ENCODE data around the gene F11R. TPM values are rescaled to one million over a fixed set of nuclear protein-coding genes. Genes with fewer than 3 reads are reported as not detected.

F11R gene
- total and polyA plus RNA-seq, 9 donors, result 14.8 to 68.5 (median 34.9) TPM

DNA sequence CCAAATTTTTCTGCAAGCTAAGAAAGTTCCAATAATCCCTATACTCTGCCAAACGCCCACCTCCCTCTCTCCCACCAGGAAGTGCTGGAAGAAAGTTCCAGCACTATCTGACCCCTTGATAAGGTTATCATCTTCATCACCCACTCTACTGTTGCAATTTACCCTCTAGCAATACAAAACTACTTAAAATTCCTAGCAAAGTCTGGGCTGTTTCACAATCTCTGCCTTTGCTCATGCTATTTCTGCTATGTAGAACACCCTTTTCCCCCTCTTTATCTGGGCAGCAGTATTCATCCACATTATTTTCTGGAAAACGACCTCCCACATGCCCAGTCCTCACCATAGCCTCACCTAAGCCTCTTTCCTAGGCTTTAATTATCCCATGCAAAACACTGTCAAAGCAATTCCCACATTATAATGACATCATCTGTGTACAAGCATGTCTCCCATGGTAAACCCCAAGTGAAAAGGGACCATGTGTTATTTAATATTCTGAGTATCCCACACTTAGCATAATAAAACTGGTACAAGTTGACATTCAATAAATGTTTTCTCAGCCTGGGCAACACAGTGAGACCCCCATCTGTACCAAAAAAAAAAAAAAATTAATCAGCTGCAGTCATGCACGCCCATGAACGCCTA, 12.0 kb downstream of the F11R start:
- WGBS, 3 donors, result 65 to 66% (median 65%) methylated on average over 4 of the region's 4 CpGs
- DNase-seq, result no peak
- intact Hi-C loops (cut with DNase I), result no loop called here

DNA sequence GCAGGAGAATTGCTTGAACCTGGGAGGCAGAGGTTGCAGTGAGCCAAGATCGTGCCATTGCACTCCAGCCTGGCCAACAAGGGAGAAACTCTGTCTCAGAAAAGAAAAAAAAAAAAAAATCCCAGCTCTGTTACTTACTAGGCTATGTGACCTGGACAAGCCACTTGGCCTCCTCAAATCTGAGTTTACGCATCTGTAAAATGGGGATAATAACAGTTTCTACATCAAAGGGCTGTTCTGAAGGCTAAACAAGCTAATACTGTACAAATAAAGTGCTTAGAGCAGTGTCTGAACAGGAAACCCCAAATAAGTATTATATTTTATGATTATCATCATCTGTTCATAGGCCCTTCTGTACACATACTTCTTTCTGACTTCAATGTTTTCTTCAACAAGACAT, 13.6 kb downstream of the F11R start:
- TF ChIP-seq, protein P1, sequence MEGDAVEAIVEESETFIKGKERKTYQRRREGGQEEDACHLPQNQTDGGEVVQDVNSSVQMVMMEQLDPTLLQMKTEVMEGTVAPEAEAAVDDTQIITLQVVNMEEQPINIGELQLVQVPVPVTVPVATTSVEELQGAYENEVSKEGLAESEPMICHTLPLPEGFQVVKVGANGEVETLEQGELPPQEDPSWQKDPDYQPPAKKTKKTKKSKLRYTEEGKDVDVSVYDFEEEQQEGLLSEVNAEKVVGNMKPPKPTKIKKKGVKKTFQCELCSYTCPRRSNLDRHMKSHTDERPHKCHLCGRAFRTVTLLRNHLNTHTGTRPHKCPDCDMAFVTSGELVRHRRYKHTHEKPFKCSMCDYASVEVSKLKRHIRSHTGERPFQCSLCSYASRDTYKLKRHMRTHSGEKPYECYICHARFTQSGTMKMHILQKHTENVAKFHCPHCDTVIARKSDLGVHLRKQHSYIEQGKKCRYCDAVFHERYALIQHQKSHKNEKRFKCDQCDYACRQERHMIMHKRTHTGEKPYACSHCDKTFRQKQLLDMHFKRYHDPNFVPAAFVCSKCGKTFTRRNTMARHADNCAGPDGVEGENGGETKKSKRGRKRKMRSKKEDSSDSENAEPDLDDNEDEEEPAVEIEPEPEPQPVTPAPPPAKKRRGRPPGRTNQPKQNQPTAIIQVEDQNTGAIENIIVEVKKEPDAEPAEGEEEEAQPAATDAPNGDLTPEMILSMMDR (IDR thresholded peaks at IDR 0.05), result no peak
- TF ChIP-seq POLR2A (IDR thresholded peaks at IDR 0.05) (no peak), EP300 (IDR thresholded peaks at IDR 0.05) (no peak)
- Histone ChIP-seq H3K36me3 (no peaks in the 10 kb centered on the region), H3K9me3 (no peaks in the 10 kb centered on the region), H3K4me1 (ENCODE audit: insufficient read depth) (peaks cover 2% of the 10 kb centered on the region), H3K27me3 (no peaks in the 10 kb centered on the region), H3K4me3 (no peak overlapping the region), H3K27ac (no peak overlapping the region)
- intact Hi-C loops (cut with DNase I), result no loop called here
- DNase-seq, result no peak
- 98 to 99% (median 98%) methylated on average over 2 of the region's 2 CpGs for WGBS, 3 donors

More for the DNA sequence above, 12.0 kb downstream of the F11R start:
- H3K36me3 ChIP-seq, result no peaks in the 10 kb centered on the region
- no peak overlapping the region for H3K4me3 ChIP-seq
- H3K27me3 ChIP-seq, result no peaks in the 10 kb centered on the region
- no peak overlapping the region for H3K27ac ChIP-seq
- TF ChIP-seq, protein P1 (IDR thresholded peaks at IDR 0.05), result no peak
- TF ChIP-seq POLR2A (IDR thresholded peaks at IDR 0.05) (no peak), EP300 (IDR thresholded peaks at IDR 0.05) (no peak)
- no peaks in the 10 kb centered on the region for H3K9me3 ChIP-seq
- peaks cover 6% of the 10 kb centered on the region for H3K4me1 ChIP-seq (ENCODE audit: insufficient read depth)

DNA sequence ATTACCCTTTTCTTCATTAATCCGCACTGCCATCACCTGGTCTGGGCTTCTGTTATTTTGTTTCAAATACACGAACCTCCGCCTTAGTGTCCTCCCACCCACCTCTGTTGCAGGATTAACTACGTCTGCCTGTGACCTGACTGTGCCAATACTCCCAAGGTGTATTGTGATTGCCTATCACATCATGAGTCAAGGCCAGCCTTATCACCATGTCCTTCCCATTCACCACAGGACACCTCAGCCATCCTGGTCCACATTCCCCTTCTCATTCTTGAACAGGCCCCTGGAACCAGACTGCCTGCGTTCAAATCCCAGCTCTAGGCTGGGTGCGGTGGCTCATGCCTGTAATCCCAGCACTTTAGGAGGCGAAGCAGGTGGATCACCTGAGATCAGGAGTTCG, 14.4 kb downstream of the F11R start:
- Histone ChIP-seq H3K9me3 (no peaks in the 10 kb centered on the region), H3K4me1 (ENCODE audit: insufficient read depth) (peaks cover 2% of the 10 kb centered on the region), H3K36me3 (no peaks in the 10 kb centered on the region), H3K27me3 (no peaks in the 10 kb centered on the region), H3K4me3 (no peak overlapping the region), H3K27ac (no peak overlapping the region)
- TF ChIP-seq EP300 (IDR thresholded peaks at IDR 0.05) (no peak), POLR2A (IDR thresholded peaks at IDR 0.05) (no peak)
- TF ChIP-seq, protein P1 (IDR thresholded peaks at IDR 0.05), result no peak
- 92 to 95% (median 94%) methylated on average over 8 of the region's 8 CpGs for WGBS, 3 donors
- intact Hi-C loops (cut with DNase I), result no loop called here
- no peak for DNase-seq

DNA sequence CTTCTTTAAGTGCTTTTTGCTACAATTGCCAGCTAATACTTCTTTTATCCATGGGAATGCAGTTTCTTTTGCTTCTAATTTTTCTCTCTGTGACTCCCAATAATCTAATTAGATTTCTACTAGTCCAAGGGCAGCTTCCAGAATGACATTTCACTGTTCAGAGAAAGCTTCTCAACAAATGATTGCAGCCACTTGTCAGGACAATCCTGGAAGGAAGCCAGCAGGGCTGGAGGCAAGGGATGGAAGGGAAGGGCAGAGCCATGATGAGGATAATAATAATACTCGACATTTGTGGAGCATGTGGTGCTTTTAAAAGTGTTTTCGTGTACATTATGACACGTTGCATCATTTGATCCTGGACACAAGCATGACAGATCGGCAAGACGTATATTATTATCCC, 19.4 kb downstream of the F11R start:
- 79 to 85% (median 85%) methylated on average over 5 of the region's 5 CpGs for WGBS, 3 donors
- H3K4me3 ChIP-seq, result no peak overlapping the region
- intact Hi-C loops (cut with DNase I), result no loop called here

More for the DNA sequence above, 19.4 kb downstream of the F11R start:
- H3K9me3 ChIP-seq, result no peaks in the 10 kb centered on the region
- TF ChIP-seq, protein P1 (IDR thresholded peaks at IDR 0.05), result no peak
- TF ChIP-seq EP300 (IDR thresholded peaks at IDR 0.05) (no peak), POLR2A (IDR thresholded peaks at IDR 0.05) (no peak)
- no peak overlapping the region for H3K27ac ChIP-seq
- DNase-seq, result no peak
- H3K36me3 ChIP-seq, result no peaks in the 10 kb centered on the region
- H3K4me1 ChIP-seq (ENCODE audit: insufficient read depth), result no peaks in the 10 kb centered on the region
- H3K27me3 ChIP-seq, result no peaks in the 10 kb centered on the region
